Neural progenitor cell (in vitro differentiated cells): ENCODE measurements around the gene ERC1. TPM values are rescaled to one million over a fixed set of nuclear protein-coding genes. Genes with fewer than 3 reads are reported as not detected.

ENCODE experiments used
- DNase-seq: peaks from one replicate; pipeline ENCODE4 v3.0.0-alpha.2; 2016; ENCODE audit warnings: low spot score
- H2AFZ ChIP-seq: fragments of 200-600 bp; sonication (generic); replicated peaks from 2 replicates; pipeline ENCODE4 v1.6.1; 2016; ENCODE audit warnings: antibody characterized with exemption
- H3F3A ChIP-seq: fragments of 200-600 bp; sonication (generic); 2 replicates; pipeline ENCODE4 v1.6.1; 2016; ENCODE audit warnings: antibody characterized with exemption, low read depth
- H3K27ac ChIP-seq: fragments of 200-600 bp; sonication (generic); 2 replicates; pipeline ENCODE4 v1.5.1; 2016; ENCODE audit warnings: mild to moderate bottlenecking
- H3K27me3 ChIP-seq: fragments of 200-600 bp; sonication (generic); 2 replicates; pipeline ENCODE4 v1.6.1; 2016; ENCODE audit warnings: mild to moderate bottlenecking, moderate library complexity
- H3K36me3 ChIP-seq: fragments of 200-600 bp; sonication (generic); 2 replicates; pipeline ENCODE4 v1.5.1; 2016
- H3K4me1 ChIP-seq: fragments of 200-600 bp; sonication (generic); 2 replicates; pipeline ENCODE4 v1.6.1; 2016; ENCODE audit warnings: mixed run types
- H3K4me2 ChIP-seq: fragments of 200-600 bp; sonication (generic); 2 replicates; pipeline ENCODE4 v1.6.1; 2016
- H3K4me3 ChIP-seq: fragments of 200-600 bp; sonication (generic); 2 replicates; pipeline ENCODE4 v1.5.1; 2016
- H3K79me2 ChIP-seq: fragments of 200-600 bp; sonication (generic); 2 replicates; pipeline ENCODE4 v1.6.1; 2016; ENCODE audit warnings: low read depth
- H3K9ac ChIP-seq: fragments of 200-600 bp; sonication (generic); 2 replicates; pipeline ENCODE4 v1.6.1; 2016
- H3K9me3 ChIP-seq: fragments of 200-600 bp; sonication (generic); 2 replicates; pipeline ENCODE4 v1.5.1; 2016; ENCODE audit warnings: low read depth
- H4K20me1 ChIP-seq: fragments of 200-600 bp; sonication (generic); 2 replicates; pipeline ENCODE4 v1.6.1; 2016; ENCODE audit warnings: low read depth
- H3K27ac Mint-ChIP-seq: 3 replicates; pipeline ENCODE4 v1.8.0; 2021; ENCODE audit warnings: mixed read lengths
- H3K27me3 Mint-ChIP-seq: 2 replicates; pipeline ENCODE4 v1.8.0; 2022; ENCODE audit warnings: low read depth, mild to moderate bottlenecking, inconsistent platforms, moderate library complexity, mixed read lengths; ENCODE audit not compliant: insufficient read depth
- H3K36me3 Mint-ChIP-seq: 3 replicates; pipeline ENCODE4 v1.8.0; 2021; ENCODE audit warnings: mixed read lengths
- H3K4me1 Mint-ChIP-seq: 3 replicates; pipeline ENCODE4 v1.8.0; 2021; ENCODE audit warnings: mixed read lengths
- H3K4me3 Mint-ChIP-seq: 3 replicates; pipeline ENCODE4 v1.8.0; 2021; ENCODE audit warnings: mild to moderate bottlenecking, moderate library complexity, mixed read lengths
- H3K9me3 Mint-ChIP-seq: 3 replicates; pipeline ENCODE4 v1.8.0; 2020; ENCODE audit warnings: mixed read lengths
- EZH2 ChIP-seq: fragments of 200-600 bp; sonication (generic); IDR thresholded peaks from 2 replicates; pipeline ENCODE4 v1.6.1; 2017; ENCODE audit warnings: antibody characterized with exemption, mild to moderate bottlenecking, moderate library complexity
- EZH2phosphoT487 ChIP-seq: fragments of 200-600 bp; sonication (generic); IDR thresholded peaks from 2 replicates; pipeline ENCODE4 v1.6.1; 2017; ENCODE audit warnings: antibody characterized with exemption
- total RNA-seq: library from RNA; depleted of rRNA; stranded (reverse); fragments of >200 nt; gene quantifications from 2 replicates; pipeline ENCODE4 v1.2.3, GENCODE V29; 2015; ENCODE audit warnings: low replicate concordance
- TF ChIP-seq, protein P1 (sequence below): fragments of 200-600 bp; sonication (generic); IDR thresholded peaks from 2 replicates; pipeline ENCODE4 v1.5.1; 2017; ENCODE audit warnings: antibody characterized with exemption, mild to moderate bottlenecking

The ERC1 gene
- total RNA-seq, 1 donor from 2014 or later = 27.5 TPM

DNA sequence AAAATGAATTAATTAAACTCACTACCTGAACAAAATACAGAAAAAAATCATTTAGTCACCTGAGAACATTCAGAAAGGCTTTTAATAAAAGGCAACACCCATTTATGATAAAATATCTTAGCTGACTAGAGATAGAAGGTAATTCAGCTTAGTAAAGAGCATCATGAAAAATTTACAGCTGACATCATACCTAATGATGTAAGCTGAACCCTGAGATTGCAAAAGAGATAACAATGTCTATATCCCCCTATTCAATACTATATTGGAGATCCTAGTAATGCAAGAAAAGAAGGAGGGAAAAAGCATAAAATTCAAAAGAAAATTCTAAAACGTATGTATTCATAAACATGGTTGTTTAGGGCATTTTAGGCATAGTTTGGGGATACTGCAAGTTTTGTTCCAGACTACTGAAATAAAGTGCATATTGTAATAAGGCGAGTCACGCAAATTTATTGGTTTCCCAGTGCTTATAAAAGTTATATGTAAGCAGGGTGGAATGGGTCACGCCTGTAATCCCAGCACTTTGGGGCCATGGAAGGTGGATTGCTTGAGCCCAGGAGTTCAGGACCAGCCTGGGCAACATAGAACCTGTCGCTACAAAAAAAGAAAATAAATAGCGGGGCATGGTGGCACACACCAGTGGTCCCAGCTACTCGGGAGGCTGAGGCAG, 311.3 kb downstream of the ERC1 start:
- H3K36me3 ChIP-seq = peaks cover 12% of the 10 kb centered on the region
- TF ChIP-seq EZH2 = no peak
- Mint-ChIP-seq H3K4me1 (peaks cover 15% of the 10 kb centered on the region), H3K27me3 (no peaks in the 10 kb centered on the region), H3K4me3 (no peak overlapping the region), H3K36me3 (peaks cover 28% of the 10 kb centered on the region), H3K9me3 (peaks cover 9% of the 10 kb centered on the region), H3K27ac (no peak overlapping the region)
- no peak overlapping the region for H2AFZ ChIP-seq
- peaks cover 3% of the 10 kb centered on the region for H3F3A ChIP-seq
- H3K4me2 ChIP-seq = no peak overlapping the region
- no peaks in the 10 kb centered on the region for H3K79me2 ChIP-seq
- H3K4me1 ChIP-seq = peaks cover 8% of the 10 kb centered on the region
- no peaks in the 10 kb centered on the region for H3K9me3 ChIP-seq
- DNase-seq = no peak
- no peak overlapping the region for H3K4me3 ChIP-seq
- no peaks in the 10 kb centered on the region for H3K27me3 ChIP-seq
- H4K20me1 ChIP-seq = no peaks in the 10 kb centered on the region
- H3K9ac ChIP-seq = no peak overlapping the region
- H3K27ac ChIP-seq = no peak overlapping the region

DNA sequence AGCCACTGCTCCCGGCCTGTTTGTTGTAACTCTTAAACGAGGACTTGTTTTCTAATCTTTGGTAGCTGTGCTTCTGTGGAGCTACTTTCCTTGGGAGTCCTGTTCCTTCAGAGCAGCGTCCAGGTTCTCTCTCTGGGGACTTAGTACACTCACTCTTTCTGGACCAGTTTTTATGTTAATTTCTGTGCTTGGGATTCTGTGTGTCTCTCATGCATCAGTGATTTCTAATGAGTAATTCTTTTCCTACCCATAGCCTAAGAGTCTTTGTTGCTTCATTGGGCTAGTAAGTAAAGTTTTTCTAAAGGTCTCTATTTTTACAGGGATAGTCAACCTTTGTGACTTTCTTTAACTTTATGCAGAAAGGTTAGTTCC, 314.0 kb downstream of the ERC1 start:
- Histone ChIP-seq H3K4me1 (peaks cover 8% of the 10 kb centered on the region), H3K27ac (peak overlapping the region; percentile 48), H3K36me3 (no peaks in the 10 kb centered on the region), H2AFZ (no peak overlapping the region), H3K4me2 (peak overlapping the region; percentile 24), H3K9me3 (no peaks in the 10 kb centered on the region), H3F3A (peaks cover 3% of the 10 kb centered on the region), H3K79me2 (no peaks in the 10 kb centered on the region), H4K20me1 (no peaks in the 10 kb centered on the region), H3K4me3 (no peak overlapping the region), H3K27me3 (no peaks in the 10 kb centered on the region), H3K9ac (no peak overlapping the region)
- Mint-ChIP-seq H3K4me3 (no peak overlapping the region), H3K27ac (no peak overlapping the region), H3K36me3 (peaks cover 15% of the 10 kb centered on the region), H3K27me3 (no peaks in the 10 kb centered on the region), H3K4me1 (peaks cover 19% of the 10 kb centered on the region), H3K9me3 (peaks cover 3% of the 10 kb centered on the region)
- DNase-seq = no peak
- TF ChIP-seq EZH2 (no peak), EZH2phosphoT487 (no peak)
- TF ChIP-seq, protein P1, sequence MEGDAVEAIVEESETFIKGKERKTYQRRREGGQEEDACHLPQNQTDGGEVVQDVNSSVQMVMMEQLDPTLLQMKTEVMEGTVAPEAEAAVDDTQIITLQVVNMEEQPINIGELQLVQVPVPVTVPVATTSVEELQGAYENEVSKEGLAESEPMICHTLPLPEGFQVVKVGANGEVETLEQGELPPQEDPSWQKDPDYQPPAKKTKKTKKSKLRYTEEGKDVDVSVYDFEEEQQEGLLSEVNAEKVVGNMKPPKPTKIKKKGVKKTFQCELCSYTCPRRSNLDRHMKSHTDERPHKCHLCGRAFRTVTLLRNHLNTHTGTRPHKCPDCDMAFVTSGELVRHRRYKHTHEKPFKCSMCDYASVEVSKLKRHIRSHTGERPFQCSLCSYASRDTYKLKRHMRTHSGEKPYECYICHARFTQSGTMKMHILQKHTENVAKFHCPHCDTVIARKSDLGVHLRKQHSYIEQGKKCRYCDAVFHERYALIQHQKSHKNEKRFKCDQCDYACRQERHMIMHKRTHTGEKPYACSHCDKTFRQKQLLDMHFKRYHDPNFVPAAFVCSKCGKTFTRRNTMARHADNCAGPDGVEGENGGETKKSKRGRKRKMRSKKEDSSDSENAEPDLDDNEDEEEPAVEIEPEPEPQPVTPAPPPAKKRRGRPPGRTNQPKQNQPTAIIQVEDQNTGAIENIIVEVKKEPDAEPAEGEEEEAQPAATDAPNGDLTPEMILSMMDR = no peak

DNA sequence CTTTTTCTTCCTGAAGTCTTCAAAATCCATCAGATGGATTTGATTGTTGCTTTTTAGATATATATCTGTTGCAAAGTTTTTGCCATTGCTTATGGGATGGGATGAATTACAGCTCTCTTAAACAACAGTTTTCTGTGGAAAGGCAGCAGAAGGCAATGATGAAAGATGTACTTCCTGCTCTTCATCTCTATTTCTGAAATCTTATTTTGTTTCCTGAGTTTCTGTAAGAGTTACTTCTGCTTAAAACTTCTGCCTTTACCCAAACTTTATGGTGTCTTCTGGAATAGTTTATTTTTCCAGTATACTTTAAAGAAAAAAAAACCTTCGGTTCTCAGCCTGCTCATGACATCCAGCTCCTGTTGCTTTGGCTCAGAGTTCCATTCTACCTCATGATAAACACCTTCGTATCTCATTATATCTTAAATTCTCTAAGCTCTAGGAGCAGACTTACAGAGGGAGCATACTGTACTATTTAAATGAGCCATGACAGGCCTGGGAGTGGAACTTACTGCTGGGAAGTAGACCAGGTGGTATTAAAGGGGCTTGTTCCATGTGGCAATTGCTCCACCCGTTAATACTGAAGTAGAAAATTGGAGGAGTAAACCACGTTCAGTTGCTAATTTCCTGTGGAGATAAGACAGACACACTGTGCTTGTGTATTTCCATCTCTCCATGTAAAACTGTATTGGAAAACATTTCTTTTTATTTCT, 314.9 kb downstream of the ERC1 start:
- no peak overlapping the region for H3K4me3 ChIP-seq
- H3K27ac ChIP-seq = no peak overlapping the region
- no peaks in the 10 kb centered on the region for H4K20me1 ChIP-seq
- H3K36me3 Mint-ChIP-seq = peaks cover 8% of the 10 kb centered on the region
- H3K27me3 ChIP-seq = no peaks in the 10 kb centered on the region
- no peaks in the 10 kb centered on the region for H3K9me3 ChIP-seq
- DNase-seq = no peak
- no peak overlapping the region for H2AFZ ChIP-seq
- H3K4me3 Mint-ChIP-seq = no peak overlapping the region
- H3K36me3 ChIP-seq = no peaks in the 10 kb centered on the region
- H3K4me1 ChIP-seq = peaks cover 8% of the 10 kb centered on the region
- peaks cover 3% of the 10 kb centered on the region for H3F3A ChIP-seq
- TF ChIP-seq EZH2 = no peak
- TF ChIP-seq, protein P1 = no peak
- TF ChIP-seq EZH2phosphoT487 = no peak
- H3K4me1 Mint-ChIP-seq = peaks cover 19% of the 10 kb centered on the region
- H3K27ac Mint-ChIP-seq = no peak overlapping the region
- H3K27me3 Mint-ChIP-seq = no peaks in the 10 kb centered on the region
- H3K9ac ChIP-seq = no peak overlapping the region
- peaks cover 3% of the 10 kb centered on the region for H3K9me3 Mint-ChIP-seq
- no peaks in the 10 kb centered on the region for H3K79me2 ChIP-seq
- H3K4me2 ChIP-seq = no peak overlapping the region

DNA sequence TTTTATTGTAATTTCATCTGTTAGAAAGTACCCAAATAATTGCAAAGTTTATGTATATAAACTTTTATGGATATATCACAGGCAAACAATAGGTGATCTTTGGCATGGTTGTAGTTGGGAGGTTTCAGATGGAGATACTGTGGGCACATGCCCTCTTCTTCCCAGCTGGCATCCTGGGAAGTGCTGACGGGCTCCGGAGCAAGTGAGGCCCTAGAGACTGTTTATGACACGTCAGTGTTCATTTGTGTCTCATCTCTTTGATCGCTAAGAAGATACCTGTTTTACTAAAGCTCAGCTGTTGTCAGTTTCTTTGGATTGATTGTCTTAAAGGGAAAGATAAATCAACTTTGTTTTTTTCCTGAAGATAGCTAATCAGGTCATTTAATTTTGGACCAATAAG, 315.8 kb downstream of the ERC1 start:
- no peak overlapping the region for H3K4me3 ChIP-seq
- no peak overlapping the region for H2AFZ ChIP-seq
- no peak overlapping the region for H3K4me2 ChIP-seq
- no peak overlapping the region for H3K27ac Mint-ChIP-seq
- DNase-seq = no peak
- peaks cover 4% of the 10 kb centered on the region for H3K36me3 Mint-ChIP-seq
- no peaks in the 10 kb centered on the region for H3K27me3 ChIP-seq
- peaks cover 3% of the 10 kb centered on the region for H3F3A ChIP-seq
- no peaks in the 10 kb centered on the region for H3K36me3 ChIP-seq
- H3K4me1 ChIP-seq = peaks cover 8% of the 10 kb centered on the region
- H3K9me3 ChIP-seq = no peaks in the 10 kb centered on the region
- no peaks in the 10 kb centered on the region for H4K20me1 ChIP-seq
- TF ChIP-seq EZH2phosphoT487 (no peak), EZH2 (no peak)
- TF ChIP-seq, protein P1 = no peak
- H3K79me2 ChIP-seq = no peaks in the 10 kb centered on the region
- H3K4me3 Mint-ChIP-seq = no peak overlapping the region
- H3K9ac ChIP-seq = no peak overlapping the region
- no peaks in the 10 kb centered on the region for H3K27me3 Mint-ChIP-seq
- peaks cover 19% of the 10 kb centered on the region for H3K4me1 Mint-ChIP-seq
- H3K27ac ChIP-seq = no peak overlapping the region
- peaks cover 3% of the 10 kb centered on the region for H3K9me3 Mint-ChIP-seq
